DND-41 (cell line): ENCODE measurements around the gene NPR1.

Source experiments
- ATAC-seq: fragments of 200-7000 bp; cut with Tn5 transposase; 3 replicates; pipeline ENCODE4 v1.9.1; 2021; ENCODE audit warnings: low read depth; ENCODE audit not compliant: insufficient read depth
- DNase-seq: peaks from one replicate; pipeline ENCODE4 v3.0.0-alpha.2; 2020
- H2AFZ ChIP-seq: 2 replicates; pipeline ENCODE4 v1.6.0; 2012; ENCODE audit warnings: low read depth, low read length
- H3K27ac ChIP-seq: 2 replicates; pipeline ENCODE4 v1.5.1; 2012; ENCODE audit warnings: low read length, inconsistent platforms
- H3K27me3 ChIP-seq: fragments of 200-600 bp; sonication (generic); 2 replicates; pipeline ENCODE4 v1.6.0; 2012; ENCODE audit warnings: low read length, mild to moderate bottlenecking, inconsistent platforms; ENCODE audit not compliant: insufficient read depth, poor library complexity
- H3K36me3 ChIP-seq: 2 replicates; pipeline ENCODE4 v1.5.1; 2012; ENCODE audit warnings: low read length, inconsistent platforms; ENCODE audit not compliant: insufficient read depth
- H3K4me1 ChIP-seq: 2 replicates; pipeline ENCODE4 v1.5.1; 2012; ENCODE audit warnings: mild to moderate bottlenecking, low read length; ENCODE audit not compliant: insufficient read depth
- H3K4me2 ChIP-seq: 2 replicates; pipeline ENCODE4 v1.6.0; 2012; ENCODE audit warnings: mild to moderate bottlenecking, moderate library complexity, low read length, inconsistent platforms; ENCODE audit not compliant: insufficient read depth
- H3K4me3 ChIP-seq, 2 experiments: fragments of 200-600 bp in 1 of 2; shearing (Covaris generic) in 1 of 2; 2 replicates each; pipeline ENCODE4 v1.5.1; 2012 to 2016; ENCODE audit warnings: inconsistent platforms in 2 of 2, low read length in 2 of 2, mild to moderate bottlenecking in 2 of 2, low read depth in 1 of 2, moderate library complexity in 1 of 2
- H3K79me2 ChIP-seq: 2 replicates; pipeline ENCODE4 v1.6.0; 2012; ENCODE audit warnings: low read length, inconsistent platforms; ENCODE audit not compliant: insufficient read depth
- H3K9ac ChIP-seq: 2 replicates; pipeline ENCODE4 v1.6.0; 2012; ENCODE audit warnings: low read depth, mild to moderate bottlenecking, inconsistent platforms, low read length, moderate library complexity
- H3K9me3 ChIP-seq: 2 replicates; pipeline ENCODE4 v1.5.1; 2012; ENCODE audit warnings: low read length, moderate library complexity, mild to moderate bottlenecking, inconsistent platforms; ENCODE audit not compliant: insufficient read depth, severe bottlenecking
- H4K20me1 ChIP-seq: 2 replicates; pipeline ENCODE4 v1.6.0; 2012; ENCODE audit warnings: low read length; ENCODE audit not compliant: insufficient read depth
- EZH2 ChIP-seq: IDR thresholded peaks from 3 replicates; pipeline ENCODE4 v1.6.1; 2012; ENCODE audit warnings: borderline replicate concordance, low read depth, mild to moderate bottlenecking, moderate library complexity, low read length, inconsistent platforms; ENCODE audit not compliant: severe bottlenecking
- TF ChIP-seq, protein P1 (sequence below): IDR thresholded peaks from 2 replicates; pipeline ENCODE4 v1.5.1; 2012; ENCODE audit warnings: borderline replicate concordance, low read length, moderate library complexity, mild to moderate bottlenecking; ENCODE audit not compliant: poor library complexity, severe bottlenecking; ENCODE audit errors: extremely low read depth

NPR1 gene

DNA sequence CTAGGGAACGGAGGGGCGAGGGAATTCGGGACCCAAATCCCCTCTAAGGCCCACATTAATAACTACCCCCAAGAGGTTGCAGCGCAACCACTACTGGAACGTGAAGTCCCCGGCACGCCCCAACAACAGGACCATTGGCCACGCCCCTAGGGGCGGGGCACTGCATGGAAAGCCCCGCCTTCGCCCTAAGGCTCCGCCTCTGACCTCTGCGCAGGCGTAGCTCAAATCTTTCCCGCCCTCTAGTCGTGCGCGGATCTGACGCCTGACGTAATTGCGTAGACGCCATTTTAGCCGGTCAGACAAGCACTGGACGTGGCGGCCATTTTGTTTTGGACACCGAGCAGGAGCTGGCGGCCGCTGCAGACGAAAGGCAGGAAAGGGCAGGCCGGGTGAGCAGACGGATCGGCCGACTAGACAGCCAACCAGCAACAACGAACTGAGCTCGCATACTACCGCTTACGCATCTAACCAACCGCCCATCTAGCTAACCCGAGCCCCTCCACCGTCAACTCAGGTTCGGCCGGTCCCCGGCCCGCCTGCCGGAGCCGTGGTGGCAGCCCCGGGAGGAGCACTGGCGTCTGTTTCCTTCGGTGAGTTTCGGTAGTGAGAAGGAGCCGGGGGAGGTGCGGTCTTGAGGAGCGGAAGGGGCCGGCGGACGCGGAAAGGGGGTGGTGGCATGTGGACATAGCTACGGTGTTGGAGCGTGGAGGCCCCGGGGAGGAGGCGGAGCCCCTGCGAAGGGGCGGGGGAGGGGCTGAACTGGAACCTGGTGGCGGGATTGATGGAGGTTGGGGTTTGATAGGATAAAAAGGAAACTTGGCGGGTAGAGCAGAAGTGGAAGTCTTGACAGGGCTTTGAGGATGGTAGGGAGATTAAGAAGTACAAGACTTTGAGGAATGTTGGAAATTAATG is 44.5 kb upstream of the NPR1 start, which contains the start of gene CHTOP:
Gene CHTOP (plus strand): TSS at position 313 of the 912 bp plus-strand sequence. CDS start 2,523 bp downstream, outside the sequence.
- Histone ChIP-seq H3K36me3 (peaks cover 38% of the 10 kb centered on the region), H3K9ac (peak within 1 kb of the TSS; percentile 92), H3K4me2 (peak within 1 kb of the TSS; percentile 76), H3K79me2 (peaks cover 49% of the 10 kb centered on the region), H3K4me1 (peaks cover 30% of the 10 kb centered on the region), H4K20me1 (peaks cover 20% of the 10 kb centered on the region; the same call in 1 of the 2 replicates), H3K4me3 (peak within 1 kb of the TSS; percentile 61 to 66), H3K27ac (peak within 1 kb of the TSS; percentile 91), H2AFZ (peak within 1 kb of the TSS; percentile 69), H3K9me3 (no peaks in the 10 kb centered on the region), H3K27me3 (no peaks in the 10 kb centered on the region)
- peak; percentile 89 for ATAC-seq
- peak; percentile 97 for DNase-seq
- TF ChIP-seq, protein P1, sequence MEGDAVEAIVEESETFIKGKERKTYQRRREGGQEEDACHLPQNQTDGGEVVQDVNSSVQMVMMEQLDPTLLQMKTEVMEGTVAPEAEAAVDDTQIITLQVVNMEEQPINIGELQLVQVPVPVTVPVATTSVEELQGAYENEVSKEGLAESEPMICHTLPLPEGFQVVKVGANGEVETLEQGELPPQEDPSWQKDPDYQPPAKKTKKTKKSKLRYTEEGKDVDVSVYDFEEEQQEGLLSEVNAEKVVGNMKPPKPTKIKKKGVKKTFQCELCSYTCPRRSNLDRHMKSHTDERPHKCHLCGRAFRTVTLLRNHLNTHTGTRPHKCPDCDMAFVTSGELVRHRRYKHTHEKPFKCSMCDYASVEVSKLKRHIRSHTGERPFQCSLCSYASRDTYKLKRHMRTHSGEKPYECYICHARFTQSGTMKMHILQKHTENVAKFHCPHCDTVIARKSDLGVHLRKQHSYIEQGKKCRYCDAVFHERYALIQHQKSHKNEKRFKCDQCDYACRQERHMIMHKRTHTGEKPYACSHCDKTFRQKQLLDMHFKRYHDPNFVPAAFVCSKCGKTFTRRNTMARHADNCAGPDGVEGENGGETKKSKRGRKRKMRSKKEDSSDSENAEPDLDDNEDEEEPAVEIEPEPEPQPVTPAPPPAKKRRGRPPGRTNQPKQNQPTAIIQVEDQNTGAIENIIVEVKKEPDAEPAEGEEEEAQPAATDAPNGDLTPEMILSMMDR = no peak
- TF ChIP-seq EZH2 = no peak

DNA sequence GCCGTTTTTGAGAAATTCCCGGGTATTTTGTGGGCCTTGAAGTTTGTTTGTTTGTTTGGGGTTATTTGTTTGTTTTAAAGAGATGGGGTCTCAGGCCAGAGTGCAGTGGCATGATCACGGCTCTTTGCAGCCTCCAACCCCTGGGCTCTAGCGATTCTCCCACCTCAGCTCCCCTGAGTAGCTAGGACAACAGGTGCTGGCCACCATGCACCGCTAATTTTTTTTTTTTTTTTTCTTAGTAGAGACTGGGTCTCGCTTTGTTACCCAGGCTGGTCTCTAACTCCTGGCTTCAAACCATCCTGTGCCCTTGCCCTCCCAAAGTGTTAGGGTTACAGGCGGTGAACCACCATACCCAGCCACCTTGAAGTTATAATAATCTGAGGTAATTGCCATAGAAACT is 42.6 kb upstream of the NPR1 start:
- H3K4me2 ChIP-seq = peak overlapping the region; percentile 76
- no peaks in the 10 kb centered on the region for H3K27me3 ChIP-seq
- H3K4me1 ChIP-seq = peaks cover 37% of the 10 kb centered on the region
- no peak overlapping the region for H3K27ac ChIP-seq
- peak overlapping the region; percentile 61 to 66; a peak in 3 of 4 replicates for H3K4me3 ChIP-seq
- TF ChIP-seq EZH2 = no peak
- TF ChIP-seq, protein P1 = no peak
- H3K79me2 ChIP-seq = peaks cover 65% of the 10 kb centered on the region
- H3K9ac ChIP-seq = peak overlapping the region; percentile 92
- DNase-seq = no peak
- peaks cover 57% of the 10 kb centered on the region for H3K36me3 ChIP-seq
- H3K9me3 ChIP-seq = no peaks in the 10 kb centered on the region
- no peak for ATAC-seq
- peaks cover 24% of the 10 kb centered on the region; the same call in 1 of the 2 replicates for H4K20me1 ChIP-seq
- no peak overlapping the region for H2AFZ ChIP-seq

DNA sequence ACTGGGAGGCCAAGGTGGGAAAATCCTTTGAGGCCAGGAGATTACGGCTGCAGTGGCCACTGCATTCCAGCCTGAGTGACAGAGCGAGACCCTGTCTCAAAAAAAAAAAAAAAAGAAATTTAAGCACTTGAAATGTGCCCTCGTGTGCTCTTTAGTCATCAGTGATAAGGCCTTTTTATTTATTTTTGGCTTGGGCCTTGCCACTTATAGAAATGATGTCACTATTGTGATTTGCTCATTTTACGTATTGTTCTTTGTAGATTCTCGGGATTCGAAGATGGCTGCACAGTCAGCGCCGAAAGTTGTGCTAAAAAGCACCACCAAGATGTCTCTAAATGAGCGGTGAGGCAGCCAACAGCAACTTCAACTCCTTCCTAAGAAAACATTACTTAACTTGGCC is 42.2 kb upstream of the NPR1 start:
- no peak for DNase-seq
- Histone ChIP-seq H3K9ac (peak overlapping the region; percentile 92; the same call in 1 of the 2 replicates), H3K36me3 (peaks cover 61% of the 10 kb centered on the region), H3K79me2 (peaks cover 69% of the 10 kb centered on the region), H3K27me3 (no peaks in the 10 kb centered on the region), H3K4me3 (peak overlapping the region in 1 of 2 experiments; percentile 61; a peak in 1 of 4 replicates), H3K27ac (no peak overlapping the region), H2AFZ (no peak overlapping the region), H3K9me3 (no peaks in the 10 kb centered on the region), H3K4me1 (peaks cover 37% of the 10 kb centered on the region), H4K20me1 (peaks cover 24% of the 10 kb centered on the region; the same call in 1 of the 2 replicates), H3K4me2 (peak overlapping the region; percentile 76; the same call in 1 of the 2 replicates)
- no peak for ATAC-seq
- TF ChIP-seq, protein P1 = no peak
- TF ChIP-seq EZH2 = no peak
